Peyer's patch (tissue), 4 donors: ENCODE data around the gene MYL4. TPM values are rescaled to one million over a fixed set of nuclear protein-coding genes. Genes with fewer than 3 reads are reported as not detected.

Experiments used
- DNase-seq, 3 donors: peaks; one replicate each; pipeline ENCODE4 v3.0.0-alpha.2; 2017 to 2019
- H3K27ac ChIP-seq, 4 donors: fragments of 200-600 bp; sonication (generic); one replicate each; pipeline ENCODE4 v1.5.1; 2016 to 2019
- H3K27me3 ChIP-seq, 2 donors: fragments of 200-600 bp; sonication (generic); one replicate each; pipeline ENCODE4 v1.5.1; 2019
- H3K36me3 ChIP-seq, 3 donors: fragments of 200-600 bp; sonication (generic); one replicate each; pipeline ENCODE4 v1.5.1; 2016 to 2019
- H3K4me1 ChIP-seq, 4 donors: fragments of 200-600 bp; sonication (generic); one replicate each; pipeline ENCODE4 v1.5.1; 2016 to 2019
- H3K4me3 ChIP-seq, 4 donors: fragments of 200-600 bp; sonication (generic); 1 replicate in 3 of 4; 2 replicates in 1 of 4; pipeline ENCODE4 v1.5.1; 2016 to 2019; ENCODE audit warnings: mild to moderate bottlenecking in 1 of 4
- H3K9me3 ChIP-seq, 4 donors: fragments of 200-600 bp; sonication (generic); one replicate each; pipeline ENCODE4 v1.5.1; 2016 to 2019; ENCODE audit warnings: mild to moderate bottlenecking in 1 of 4
- POLR2A ChIP-seq, 2 donors: fragments of 450-650 bp; IDR thresholded peaks; one replicate each; pipeline ENCODE4 v1.5.1; 2017; ENCODE audit warnings: antibody characterized with exemption in 2 of 2, mild to moderate bottlenecking in 2 of 2, moderate library complexity in 2 of 2
- total RNA-seq, 4 donors: library from RNA; depleted of rRNA; stranded (reverse); fragments of >200 nt; gene quantifications; one replicate each; pipeline ENCODE4 v1.1.0, GENCODE V29; 2016
- TF ChIP-seq, protein P1 (sequence below), 6 experiments: fragments of 450-650 bp in 4 of 6; fragments of 200-600 bp in 2 of 6; sonication (generic) in 1 of 6; IDR thresholded peaks; one replicate each; pipeline ENCODE4 v1.5.1; 2017 to 2019; ENCODE audit warnings: antibody characterized with exemption in 6 of 6, mild to moderate bottlenecking in 3 of 6, moderate library complexity in 1 of 6

Gene MYL4
- total RNA-seq, 4 donors from 2014 or later = 9.1 TPM; not detected in 3

- no peak for DNase-seq
- Histone ChIP-seq H3K9me3 (no peaks in the 10 kb centered on the region), H3K4me1 (peaks cover 0 to 25% (median 15%) of the 10 kb centered on the region in 4 donors), H3K27ac (peak overlapping the region in 2 of 4 donors; percentile 9 to 82), H3K27me3 (no peaks in the 10 kb centered on the region), H3K4me3 (no peak overlapping the region), H3K36me3 (no peaks in the 10 kb centered on the region)
- no peak for TF ChIP-seq POLR2A (IDR thresholded peaks at IDR 0.05)
- TF ChIP-seq, protein P1, sequence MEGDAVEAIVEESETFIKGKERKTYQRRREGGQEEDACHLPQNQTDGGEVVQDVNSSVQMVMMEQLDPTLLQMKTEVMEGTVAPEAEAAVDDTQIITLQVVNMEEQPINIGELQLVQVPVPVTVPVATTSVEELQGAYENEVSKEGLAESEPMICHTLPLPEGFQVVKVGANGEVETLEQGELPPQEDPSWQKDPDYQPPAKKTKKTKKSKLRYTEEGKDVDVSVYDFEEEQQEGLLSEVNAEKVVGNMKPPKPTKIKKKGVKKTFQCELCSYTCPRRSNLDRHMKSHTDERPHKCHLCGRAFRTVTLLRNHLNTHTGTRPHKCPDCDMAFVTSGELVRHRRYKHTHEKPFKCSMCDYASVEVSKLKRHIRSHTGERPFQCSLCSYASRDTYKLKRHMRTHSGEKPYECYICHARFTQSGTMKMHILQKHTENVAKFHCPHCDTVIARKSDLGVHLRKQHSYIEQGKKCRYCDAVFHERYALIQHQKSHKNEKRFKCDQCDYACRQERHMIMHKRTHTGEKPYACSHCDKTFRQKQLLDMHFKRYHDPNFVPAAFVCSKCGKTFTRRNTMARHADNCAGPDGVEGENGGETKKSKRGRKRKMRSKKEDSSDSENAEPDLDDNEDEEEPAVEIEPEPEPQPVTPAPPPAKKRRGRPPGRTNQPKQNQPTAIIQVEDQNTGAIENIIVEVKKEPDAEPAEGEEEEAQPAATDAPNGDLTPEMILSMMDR (IDR thresholded peaks at IDR 0.05) = no peak
Measured at GRCh38 chr17:47207143-47208067, 1.7 kb upstream of the MYL4 start.

GRCh38 chr17:47209499-47209898 lies 351 bp downstream of the MYL4 start:
- TF ChIP-seq POLR2A (IDR thresholded peaks at IDR 0.05) = no peak
- TF ChIP-seq, protein P1 (IDR thresholded peaks at IDR 0.05) = no peak
- no peaks in the 10 kb centered on the region for H3K36me3 ChIP-seq
- H3K9me3 ChIP-seq = no peaks in the 10 kb centered on the region
- H3K27ac ChIP-seq = no peak overlapping the region
- H3K4me3 ChIP-seq = no peak overlapping the region
- peaks cover 0 to 17% (median 6%) of the 10 kb centered on the region in 4 donors for H3K4me1 ChIP-seq
- H3K27me3 ChIP-seq = no peaks in the 10 kb centered on the region
- no peak for DNase-seq

DNA sequence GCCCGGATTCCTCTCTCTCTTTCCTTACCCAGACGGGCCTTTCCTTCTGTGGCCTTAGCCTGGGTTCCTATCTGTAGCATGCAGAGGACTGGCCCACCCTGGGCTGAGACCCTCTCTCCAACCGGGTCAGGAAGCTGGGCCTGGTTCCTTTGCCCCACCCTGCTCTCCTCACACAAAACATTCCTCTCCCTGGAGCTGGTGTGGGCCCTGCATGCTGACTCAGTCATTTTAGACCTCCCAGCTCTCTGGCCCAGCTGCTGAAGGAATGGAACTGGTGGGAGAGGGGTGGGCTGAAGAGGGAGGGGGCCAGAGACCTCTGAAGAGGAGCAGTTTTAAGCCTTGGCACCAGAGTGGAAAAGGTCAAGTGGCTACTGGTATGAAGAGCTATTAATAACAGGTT lies 957 bp downstream of the MYL4 start:
- peaks cover 0 to 11% (median 5%) of the 10 kb centered on the region in 4 donors for H3K4me1 ChIP-seq
- no peaks in the 10 kb centered on the region for H3K27me3 ChIP-seq
- H3K36me3 ChIP-seq = no peaks in the 10 kb centered on the region
- TF ChIP-seq POLR2A (IDR thresholded peaks at IDR 0.05) = no peak
- TF ChIP-seq, protein P1 (IDR thresholded peaks at IDR 0.05) = no peak
- H3K9me3 ChIP-seq = no peaks in the 10 kb centered on the region
- no peak for DNase-seq
- no peak overlapping the region for H3K27ac ChIP-seq
- H3K4me3 ChIP-seq = no peak overlapping the region

- TF ChIP-seq, protein P1 (IDR thresholded peaks at IDR 0.05) = no peak
- TF ChIP-seq POLR2A (IDR thresholded peaks at IDR 0.05) = no peak
- Histone ChIP-seq H3K9me3 (no peaks in the 10 kb centered on the region), H3K27me3 (no peaks in the 10 kb centered on the region), H3K27ac (no peak overlapping the region), H3K4me3 (no peak overlapping the region), H3K4me1 (peaks cover 0 to 5% (median 4%) of the 10 kb centered on the region in 4 donors), H3K36me3 (no peaks in the 10 kb centered on the region)
- DNase-seq = no peak
Measured at GRCh38 chr17:47210779-47211178, 1.6 kb downstream of the MYL4 start.

DNA sequence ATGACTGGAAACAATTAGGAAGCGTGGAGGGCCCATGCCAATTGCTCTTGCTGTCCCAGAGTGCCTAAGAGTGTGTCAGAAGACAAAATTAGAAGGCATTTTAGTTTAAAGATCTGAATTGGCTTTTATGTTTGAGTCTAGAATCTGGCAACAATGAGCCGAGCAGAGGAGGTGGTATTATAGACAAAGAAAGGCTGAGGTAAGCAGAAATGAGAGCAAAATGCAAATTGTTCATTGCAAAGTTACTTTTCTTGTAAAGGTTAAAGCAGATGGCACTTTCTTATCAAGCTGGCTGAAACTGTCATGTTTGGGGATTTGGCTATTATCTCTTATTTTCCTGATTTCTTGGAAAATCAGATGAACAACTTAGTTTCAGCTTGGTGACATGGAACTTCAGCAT lies 3.3 kb downstream of the MYL4 start:
- Histone ChIP-seq H3K4me3 (no peak overlapping the region), H3K27ac (no peak overlapping the region), H3K36me3 (no peaks in the 10 kb centered on the region), H3K4me1 (no peaks in the 10 kb centered on the region), H3K27me3 (no peaks in the 10 kb centered on the region), H3K9me3 (no peaks in the 10 kb centered on the region)
- no peak for TF ChIP-seq POLR2A (IDR thresholded peaks at IDR 0.05)
- TF ChIP-seq, protein P1 (IDR thresholded peaks at IDR 0.05) = no peak
- DNase-seq = no peak
